DMS53 treated with DMSO at 0.1 percent for 48 hours (cell line): Measurements from ENCODE around the gene CEP290.
"Not testable (repeated sequence)": the region's sequence is repeated elsewhere in the genome, so short reads cannot be mapped to it uniquely, and the experiment has no call there.

Experiments used
- DNase-seq: peaks from one replicate; lab custom pipeline; 2025; ENCODE audit not compliant: unreplicated experiment; lab: John Stamatoyannopoulos, UW

Gene CEP290

DNA sequence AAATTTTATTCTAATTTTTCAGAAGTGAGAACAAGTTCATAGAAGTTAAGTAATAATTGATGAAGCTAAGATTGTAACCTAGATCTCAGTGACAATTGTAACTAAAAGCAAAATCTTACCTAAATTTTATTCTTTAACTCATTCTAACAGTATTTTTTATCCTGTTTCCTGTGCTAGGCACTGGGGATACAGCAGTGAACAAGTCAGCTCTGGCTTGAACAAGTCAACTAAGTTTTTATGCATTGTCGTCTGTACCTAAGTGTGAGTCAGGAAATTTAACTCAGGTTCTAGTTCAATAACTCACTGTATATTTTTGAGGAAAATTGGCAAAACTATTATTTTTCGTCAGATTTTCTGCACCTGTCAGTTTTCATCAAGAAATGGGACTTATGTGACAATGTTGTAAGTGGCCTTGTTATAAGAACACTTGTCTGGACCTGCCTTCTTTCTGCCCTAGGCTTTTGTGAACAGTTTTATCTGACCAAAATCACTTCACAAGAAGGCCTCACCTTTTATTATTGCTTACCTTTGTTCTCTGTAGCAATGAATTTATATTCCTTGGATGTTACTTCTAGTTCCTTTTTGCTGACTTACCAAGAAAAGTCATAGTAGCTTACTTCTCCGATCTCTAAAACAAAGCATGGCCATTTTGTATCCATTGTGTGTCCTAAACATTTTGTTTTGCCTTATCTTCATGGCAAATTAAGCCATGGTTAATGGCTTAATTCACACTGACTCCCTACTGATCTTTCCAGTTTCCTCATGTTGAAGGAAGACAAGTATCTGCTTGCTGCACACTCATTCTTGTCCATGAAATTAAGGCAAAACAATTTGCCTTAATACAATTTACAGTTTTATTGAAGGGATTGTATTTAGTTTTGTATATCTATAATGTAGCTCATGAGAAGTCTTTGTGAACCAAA, 2.9 kb upstream of the CEP290 start:
- DNase-seq, result no peak

DNA sequence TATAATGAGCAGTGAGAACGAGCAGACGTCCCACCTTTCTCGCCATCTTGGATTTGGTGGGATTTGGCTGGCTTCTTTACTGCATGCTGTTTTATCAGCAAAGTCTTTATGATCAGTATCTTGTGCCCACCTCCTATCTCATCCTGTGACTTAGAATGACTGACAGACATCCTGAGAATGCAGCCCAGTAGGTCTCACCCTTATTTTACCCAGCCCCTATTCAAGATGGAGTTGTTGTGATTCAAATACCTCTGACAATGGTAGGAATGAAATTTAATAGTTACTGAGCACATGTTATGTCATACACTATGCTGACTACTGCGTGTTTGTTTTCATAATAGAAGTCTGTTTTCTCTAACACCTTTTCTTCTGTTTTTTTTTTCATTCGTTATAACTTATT, 2.1 kb upstream of the CEP290 start:
- DNase-seq, result no peak

DNA sequence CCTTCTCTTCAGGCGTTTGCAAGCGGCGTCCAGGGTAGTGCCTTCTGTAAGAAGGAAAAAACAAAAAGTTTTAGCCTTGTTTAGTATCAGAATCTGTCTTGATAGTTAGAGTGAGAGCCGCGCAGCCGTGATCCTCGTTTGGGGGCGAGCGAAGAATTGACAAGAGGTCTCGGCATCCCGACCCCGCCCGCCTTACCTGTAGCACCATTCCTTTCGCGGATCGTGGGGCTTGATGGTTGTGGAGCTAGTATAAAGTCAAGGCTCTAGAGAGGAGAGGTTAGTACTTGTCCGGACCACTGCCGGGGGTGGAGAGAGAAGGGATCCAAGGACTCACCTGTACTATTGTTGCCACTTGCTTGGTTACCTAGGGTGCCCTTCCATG, 713 bp upstream of the CEP290 start:
- peak; percentile 30 for DNase-seq

DNA sequence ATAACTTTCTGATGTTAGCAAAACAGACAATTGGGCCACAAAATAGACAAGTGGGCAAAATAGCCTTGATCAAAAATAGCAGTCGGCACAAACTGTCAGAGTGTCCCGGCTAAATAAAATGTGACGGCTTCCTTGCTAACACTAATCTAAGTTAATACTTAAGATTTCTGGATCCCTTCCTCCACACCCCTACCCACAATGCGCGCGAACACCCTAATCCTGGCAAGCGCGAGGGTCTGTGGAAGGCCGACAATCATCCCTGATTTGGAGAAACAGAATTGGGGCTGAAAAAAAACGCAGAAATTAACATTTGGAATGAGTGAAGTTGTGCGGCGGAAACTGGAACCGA, 489 bp downstream of the CEP290 start:
- DNase-seq, result no peak

DNA sequence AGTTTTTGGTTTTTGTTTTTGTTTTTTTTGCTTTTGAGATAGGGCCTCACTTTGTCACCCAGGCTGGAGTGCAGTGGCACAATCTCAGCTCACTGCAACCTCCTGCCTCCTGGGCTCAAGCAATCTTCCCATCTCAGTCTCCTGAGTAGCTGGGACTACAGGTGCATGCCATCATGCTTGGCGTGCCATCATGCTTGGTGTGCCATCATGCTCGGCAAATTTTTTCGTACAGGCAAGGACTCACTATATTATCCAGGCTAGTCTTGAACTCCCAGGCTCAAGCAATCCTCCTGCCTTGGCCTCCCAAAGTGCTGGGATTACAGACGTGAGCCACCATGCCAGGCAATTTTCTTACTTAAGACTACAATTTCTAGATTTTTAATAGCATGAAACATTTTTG, 2.2 kb downstream of the CEP290 start:
- DNase-seq, result not testable (repeated sequence)

DNA sequence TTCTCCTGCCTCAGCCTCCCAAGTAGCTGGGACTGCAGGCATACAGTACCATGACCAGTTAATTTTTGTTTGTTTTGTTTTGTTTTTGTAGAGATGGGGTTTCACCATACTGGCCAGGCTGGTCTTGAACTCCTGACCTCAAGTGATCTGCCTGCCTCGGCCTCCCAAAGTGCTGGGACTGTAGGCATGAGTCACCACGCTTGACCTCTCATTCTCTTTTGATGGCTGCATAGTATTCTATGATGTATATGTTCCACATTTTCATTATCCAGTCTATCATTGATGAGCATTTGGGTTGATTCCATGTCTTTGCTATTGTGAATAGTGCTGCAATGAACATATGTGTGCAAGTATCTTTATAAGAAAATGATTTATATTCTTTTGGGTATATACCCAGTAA, 8.7 kb downstream of the CEP290 start:
- not testable (repeated sequence) for DNase-seq

DNA sequence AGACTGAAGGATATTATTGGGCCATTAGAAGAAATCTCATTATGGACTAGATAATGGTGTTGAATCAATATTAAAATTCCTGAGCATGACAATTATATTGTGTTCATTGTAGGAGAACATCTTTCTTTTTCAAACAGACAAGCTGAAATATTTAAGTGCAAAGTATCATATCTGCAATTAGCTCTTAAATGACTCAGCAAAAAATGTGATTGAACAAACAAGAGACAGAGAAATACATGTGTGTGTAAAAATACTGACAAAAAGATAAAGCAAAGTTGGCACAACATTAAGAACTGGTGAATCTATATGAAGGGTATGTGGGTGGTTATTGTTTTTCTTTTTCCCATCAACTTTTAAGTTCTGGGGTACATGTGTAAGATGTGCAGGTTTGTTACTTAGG, 9.5 kb downstream of the CEP290 start:
- DNase-seq, result no peak

DNA sequence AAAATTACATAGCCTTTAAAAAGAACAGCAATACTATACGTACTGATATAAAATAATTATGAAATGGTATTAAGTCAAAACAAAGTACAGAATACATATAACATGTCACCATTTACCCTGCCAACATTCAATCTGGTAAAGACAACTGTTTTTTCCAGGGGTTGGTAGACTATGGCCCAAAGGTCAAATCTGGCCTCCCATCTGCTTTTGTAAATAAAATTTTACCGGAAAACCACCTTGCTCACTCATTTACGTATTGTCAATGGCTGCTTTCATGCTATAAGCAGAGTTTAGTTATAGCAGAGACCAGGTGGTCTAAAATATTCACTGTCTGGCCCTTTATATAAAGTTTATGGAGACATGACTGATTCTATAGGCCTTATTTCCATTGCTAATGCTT, 14.0 kb downstream of the CEP290 start:
- DNase-seq, result no peak

DNA sequence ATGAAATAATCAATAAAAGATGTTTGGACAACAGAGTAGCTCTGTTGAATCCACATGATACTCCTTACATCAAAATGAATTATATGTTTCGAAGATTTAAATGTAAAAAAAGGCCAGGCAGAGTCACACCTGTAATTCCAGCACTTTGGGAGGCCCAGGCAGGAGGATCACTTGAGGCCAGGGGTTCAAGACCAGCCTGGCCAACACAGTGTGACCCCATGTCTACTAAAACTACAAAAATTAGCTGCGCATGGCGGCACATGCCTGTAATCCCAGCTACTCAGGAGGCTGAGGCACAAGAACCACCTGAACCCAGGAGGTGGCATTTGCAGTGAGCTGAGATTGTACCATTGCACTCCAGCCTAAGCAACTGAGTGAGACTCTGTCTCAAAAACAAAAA, 14.8 kb downstream of the CEP290 start:
- no peak for DNase-seq

DNA sequence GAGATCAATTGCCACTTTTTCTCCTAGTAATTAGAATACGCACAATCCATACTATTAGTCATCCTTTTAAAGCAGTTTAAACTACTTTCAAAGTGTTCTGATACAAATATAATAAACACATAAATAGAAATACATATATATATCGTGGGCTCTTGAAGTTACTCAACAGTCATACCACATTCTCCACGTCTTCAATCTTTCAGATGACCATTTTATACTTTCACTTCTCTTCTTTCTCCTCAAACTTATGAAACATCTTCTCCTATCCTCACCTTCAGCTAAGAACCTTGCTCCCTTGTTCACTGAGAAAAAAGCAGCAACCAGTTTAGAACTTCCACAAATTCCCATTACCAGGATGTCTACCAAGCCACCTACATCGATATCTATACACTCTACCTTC, 19.2 kb downstream of the CEP290 start:
- no peak for DNase-seq

DNA sequence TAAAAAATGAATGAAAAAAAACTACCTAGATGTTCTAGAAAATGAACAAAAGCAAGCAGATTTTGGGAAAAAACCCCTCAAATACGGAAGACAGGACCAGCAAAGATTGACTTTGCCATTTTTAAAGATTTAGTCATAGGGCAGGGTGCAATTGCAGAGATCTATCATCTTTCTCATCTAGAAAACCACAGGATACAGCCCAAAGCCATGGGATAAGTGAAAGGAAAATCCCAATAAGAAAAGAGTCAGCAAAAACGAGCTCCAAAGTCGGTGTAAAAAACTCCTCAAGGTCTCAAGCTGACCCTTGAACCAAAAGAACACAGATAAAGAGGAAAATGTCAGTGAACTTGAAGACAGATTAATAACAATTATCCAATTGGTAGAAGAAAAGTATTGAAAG, 28.0 kb downstream of the CEP290 start:
- no peak for DNase-seq

DNA sequence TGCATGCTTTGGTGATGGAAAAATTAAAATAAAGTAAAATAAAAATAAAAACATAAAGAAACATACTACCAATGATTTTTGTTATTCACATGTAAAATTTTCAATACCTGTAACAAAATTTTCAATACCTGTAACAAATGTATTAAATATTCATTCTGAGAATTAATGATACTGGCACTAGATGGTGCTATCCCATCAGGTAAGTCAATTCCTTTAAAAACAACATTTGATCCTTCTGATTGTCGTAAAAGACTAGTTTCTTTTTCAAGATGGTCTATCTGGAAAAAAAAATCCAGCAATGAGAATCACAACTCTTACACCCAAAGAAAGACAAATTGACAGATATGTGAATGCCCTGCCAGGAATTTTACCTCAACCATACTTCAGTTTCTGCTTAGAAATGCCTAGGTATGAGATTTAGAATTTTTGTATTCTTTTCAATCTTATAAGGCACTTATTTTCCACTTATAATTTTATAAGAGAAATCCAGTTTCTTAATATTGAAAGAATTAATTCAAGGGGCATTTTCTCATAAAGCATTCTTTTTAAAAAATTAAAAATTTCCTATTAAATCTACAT, 30.7 kb downstream of the CEP290 start:
- peak; percentile 86 for DNase-seq

DNA sequence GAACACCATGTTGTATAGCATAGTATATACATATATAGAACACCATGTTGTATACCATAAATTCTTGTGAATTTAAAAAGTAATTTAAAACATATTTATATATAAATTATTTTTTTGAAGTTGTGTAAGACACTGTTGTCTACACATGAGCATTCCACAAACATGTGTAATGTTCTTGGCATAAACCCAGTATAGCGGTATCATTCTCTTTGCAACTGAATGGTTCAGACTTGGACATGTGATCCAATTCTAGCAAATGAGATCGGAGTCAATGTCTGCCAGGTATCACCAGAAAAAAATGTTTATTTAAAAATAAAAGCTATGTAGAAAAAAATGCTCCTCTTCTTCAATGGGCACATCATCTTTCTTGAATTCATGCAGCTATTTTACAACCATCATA, 33.9 kb downstream of the CEP290 start:
- DNase-seq, result no peak

DNA sequence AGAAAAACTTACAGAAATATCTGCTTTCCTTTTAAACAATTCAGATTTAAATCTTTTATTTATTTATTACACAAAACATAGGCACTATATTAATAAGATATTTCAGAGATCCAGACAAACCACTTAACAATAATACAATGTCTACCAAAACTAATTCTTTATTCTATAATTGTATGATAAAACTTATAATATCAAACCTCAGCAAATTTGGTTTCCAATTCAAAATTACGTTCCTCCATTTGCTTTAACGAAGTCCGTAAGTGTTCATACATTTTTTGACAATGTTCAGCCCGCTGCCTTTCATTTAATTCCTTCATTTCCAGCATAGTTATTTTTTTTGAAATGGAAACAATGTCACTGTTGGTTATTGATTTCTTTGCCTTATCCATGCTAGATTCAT, 48.3 kb downstream of the CEP290 start:
- DNase-seq, result no peak

DNA sequence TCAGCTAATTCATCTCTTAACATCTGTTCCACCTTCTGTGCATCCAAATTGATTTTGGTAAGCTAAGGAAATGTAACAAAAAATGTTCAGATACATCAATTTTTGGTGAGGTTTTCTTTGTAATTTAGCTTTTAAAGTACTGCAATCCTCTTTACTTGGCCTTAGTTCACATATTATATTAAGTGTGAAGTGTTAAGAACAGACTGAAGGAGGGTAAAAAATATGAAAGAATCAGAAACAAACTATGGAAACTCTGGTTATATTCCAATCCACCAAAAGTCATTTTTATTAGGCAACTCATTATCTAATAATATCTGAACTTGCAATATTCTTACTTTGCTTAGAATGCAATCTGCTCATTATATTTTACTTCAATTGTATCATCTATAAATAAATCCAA, 49.1 kb downstream of the CEP290 start:
- no peak for DNase-seq

DNA sequence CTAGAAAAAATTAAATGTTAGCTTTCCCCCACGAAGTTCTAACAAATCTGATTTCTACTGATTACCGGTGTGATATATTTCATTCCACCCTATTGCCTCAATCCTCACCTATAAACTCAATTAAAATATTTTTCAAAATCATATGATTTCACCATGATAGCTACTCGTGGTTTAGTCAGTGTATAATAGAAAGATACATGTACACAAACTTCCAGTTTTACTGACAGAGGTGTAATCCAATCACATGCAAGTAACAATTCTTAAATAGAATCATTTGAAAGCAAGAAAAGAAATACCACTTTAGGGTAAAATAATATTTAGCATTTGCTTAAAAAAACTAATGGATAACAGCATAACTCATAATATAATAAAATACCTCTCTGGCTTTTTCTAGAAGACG, 57.7 kb downstream of the CEP290 start:
- DNase-seq, result no peak

DNA sequence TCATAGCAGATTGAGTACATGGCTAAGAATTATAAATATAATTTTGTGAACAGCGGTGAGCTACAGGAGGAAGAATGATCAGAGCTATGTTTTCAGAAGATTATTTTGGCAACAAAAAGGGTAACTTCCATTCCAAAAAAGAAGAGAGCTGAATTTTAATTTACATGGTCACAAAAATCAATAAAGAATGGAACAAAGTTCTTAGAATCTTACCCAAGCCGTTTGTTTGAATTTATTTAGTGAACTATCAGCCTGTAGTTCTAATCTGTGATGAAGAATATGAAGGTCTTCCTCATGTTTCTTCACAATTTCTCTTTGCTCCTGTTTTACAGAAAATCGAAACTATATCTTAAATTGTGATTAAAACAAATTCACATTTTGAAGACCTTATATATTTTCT, 58.3 kb downstream of the CEP290 start:
- DNase-seq, result no peak

DNA sequence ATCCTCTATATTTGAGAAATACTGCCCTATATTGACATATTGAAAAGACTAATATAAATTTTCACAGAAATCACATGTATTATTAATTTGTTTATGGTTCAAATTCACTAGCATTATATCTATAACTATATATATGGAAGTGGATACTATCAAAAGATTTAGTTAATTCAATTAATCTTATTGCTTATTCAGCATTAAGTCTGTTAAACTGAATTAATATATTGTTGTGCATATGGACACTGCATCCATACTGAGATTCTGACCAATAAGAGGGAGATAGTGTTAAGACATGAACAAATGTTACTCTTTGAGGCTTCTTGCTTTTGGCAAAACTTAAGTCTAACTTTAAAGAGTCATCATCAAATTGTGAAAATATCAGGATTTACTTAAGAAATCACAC, 60.6 kb downstream of the CEP290 start:
- DNase-seq, result no peak

DNA sequence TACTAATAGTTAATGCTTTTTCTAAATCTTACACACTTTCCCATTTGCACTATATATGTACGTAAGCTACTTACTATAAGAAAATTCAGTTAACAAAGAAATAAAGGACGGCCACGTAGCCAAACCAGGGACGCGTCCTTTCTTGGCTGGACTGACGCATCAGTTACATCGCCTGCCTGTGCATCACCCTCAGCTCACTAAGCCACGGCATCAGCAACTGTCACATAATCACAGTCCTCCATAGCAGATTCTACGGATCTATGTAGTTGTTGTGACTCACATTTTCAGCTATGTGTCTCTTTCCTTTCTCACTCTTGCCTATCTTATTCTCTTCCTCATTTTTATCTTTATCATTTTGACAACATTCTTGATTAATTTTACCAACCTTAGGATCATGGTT, 74.6 kb downstream of the CEP290 start:
- no peak for DNase-seq

DNA sequence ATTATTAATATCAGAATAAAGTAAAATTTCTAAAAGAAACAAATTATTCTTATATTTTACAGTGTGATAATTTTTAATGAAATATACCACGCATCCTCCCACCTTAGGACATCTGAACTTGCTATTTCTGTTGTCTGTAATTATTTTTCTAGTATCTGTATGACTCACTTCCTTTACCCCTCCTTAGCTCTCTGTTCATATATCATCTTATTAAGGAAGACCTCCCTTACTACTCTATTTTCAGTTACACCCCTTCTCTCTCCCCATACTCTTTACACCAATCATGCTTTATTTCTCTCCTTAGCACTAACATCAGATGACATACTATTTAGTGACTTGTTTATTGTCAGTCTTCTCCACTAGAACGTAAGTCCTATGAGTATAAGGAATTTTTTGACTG, 78.5 kb downstream of the CEP290 start:
- DNase-seq, result no peak

DNA sequence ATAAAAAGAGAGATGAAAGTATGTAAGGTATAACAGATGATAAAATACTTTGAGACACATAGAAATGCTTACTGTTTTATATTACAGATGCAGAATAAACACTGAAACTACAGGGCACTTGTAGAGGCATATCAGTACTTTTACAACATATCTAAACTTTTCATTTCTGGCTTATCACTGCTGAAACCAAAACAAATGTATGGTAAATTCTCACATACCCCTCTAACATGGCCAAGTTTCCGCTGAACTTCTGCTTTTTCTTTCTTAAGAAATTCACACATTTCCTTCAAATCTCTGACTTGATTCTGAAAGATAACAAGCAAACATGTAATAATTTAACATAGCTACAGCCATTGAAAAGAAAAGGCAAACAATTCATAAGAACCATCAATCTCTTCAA, 79.4 kb downstream of the CEP290 start:
- no peak for DNase-seq

DNA sequence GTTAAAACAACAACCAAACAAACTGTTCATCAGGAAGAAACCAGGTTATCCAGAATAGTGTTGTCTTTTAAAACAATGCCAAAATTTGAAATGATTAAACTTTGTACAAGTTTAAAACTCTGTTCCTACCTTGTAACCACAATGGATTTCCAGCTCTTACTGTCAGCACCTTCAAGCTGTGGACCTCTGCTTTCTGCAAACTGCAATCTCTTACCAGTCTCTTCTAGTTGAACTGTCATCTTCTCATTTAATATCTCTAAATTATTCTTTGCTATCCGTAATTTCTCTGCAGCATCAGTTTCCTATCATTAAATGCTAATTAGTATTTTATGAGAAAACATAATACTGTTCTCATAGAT, 83.2 kb downstream of the CEP290 start:
- DNase-seq, result no peak
